Lung (tissue), 12 donors: Measurements from ENCODE around the gene IL5RA. TPM values are rescaled to one million over a fixed set of nuclear protein-coding genes. Genes with fewer than 3 reads are reported as not detected.

Experiments used
- ATAC-seq: fragments of 200-7000 bp; cut with Tn5 transposase; one replicate; pipeline ENCODE4 v1.9.1; 2020; ENCODE audit warnings: moderate number of reproducible peaks; ENCODE audit not compliant: insufficient read depth, low FRiP score
- DNase-seq, 3 donors: peaks; one replicate each; pipeline ENCODE4 v3.0.0-alpha.2; 2013 to 2017
- H3K27ac ChIP-seq, 2 donors: one replicate each; pipeline ENCODE4 v1.5.1; 2013; ENCODE audit warnings: mild to moderate bottlenecking in 2 of 2, moderate library complexity in 2 of 2, control low read depth in 1 of 2, inconsistent platforms in 1 of 2, low read depth in 1 of 2, low read length in 1 of 2
- H3K27me3 ChIP-seq, 3 donors: one replicate each; pipeline ENCODE4 v1.5.1; 2013; ENCODE audit warnings: low read length in 2 of 3; ENCODE audit not compliant: control insufficient read depth in 3 of 3, insufficient read depth in 3 of 3
- H3K36me3 ChIP-seq, 4 donors: one replicate each; pipeline ENCODE4 v1.5.1; 2013; ENCODE audit warnings: low read length in 4 of 4, mild to moderate bottlenecking in 1 of 4, moderate library complexity in 1 of 4; ENCODE audit not compliant: control insufficient read depth in 4 of 4, insufficient read depth in 4 of 4
- H3K4me1 ChIP-seq, 5 donors: one replicate each; pipeline ENCODE4 v1.5.1; 2013; ENCODE audit warnings: low read length in 5 of 5, mild to moderate bottlenecking in 2 of 5, moderate library complexity in 1 of 5; ENCODE audit not compliant: control insufficient read depth in 5 of 5, insufficient read depth in 5 of 5
- H3K4me3 ChIP-seq: one replicate; pipeline ENCODE4 v1.5.1; 2013; ENCODE audit warnings: mild to moderate bottlenecking, control low read depth, moderate library complexity
- H3K9ac ChIP-seq, 2 donors: one replicate each; pipeline ENCODE4 v1.5.1; 2013; ENCODE audit warnings: low read length in 2 of 2, control low read depth in 1 of 2; ENCODE audit not compliant: insufficient read depth in 1 of 2
- H3K9me3 ChIP-seq, 4 donors: one replicate each; pipeline ENCODE4 v1.5.1; 2013; ENCODE audit warnings: low read length in 3 of 4, mild to moderate bottlenecking in 1 of 4, moderate library complexity in 1 of 4; ENCODE audit not compliant: control insufficient read depth in 4 of 4, insufficient read depth in 3 of 4
- CTCF ChIP-seq: IDR thresholded peaks from 2 replicates; pipeline ENCODE4 v1.5.1; 2012; ENCODE audit warnings: mild to moderate bottlenecking; ENCODE audit errors: control extremely low read depth, extremely low read depth
- WGBS, 2 donors: extraction: QIAGEN DNeasy Blood & Tissue Kit; methylation state at CpG; one replicate each; pipeline ENCODE4 v1.1.7; 2013; 5-methylcytosine and 5-hydroxymethylcytosine counted together
- polyA plus RNA-seq, 2 donors: library from polyadenylated mRNA; stranded (reverse); fragments of 200-250 nt; gene quantifications; one replicate each; pipeline ENCODE4 v1.2.1, GENCODE V29; 2013
- total RNA-seq, 2 donors: library from RNA; depleted of rRNA in 1 of 2; stranded (reverse); fragments of >200 nt in 1 of 2; gene quantifications; one replicate each; pipeline ENCODE4 v1.2.1, GENCODE V29; 2014 to 2021
- donor health status: control.
- donor health status: control.
- donor health status: Bipolar disorder and iron deficiency.
- donor health status: healthy.
- donor health status: DM: yes; HTN: yes; CAD: no.

Gene IL5RA
- total and polyA plus RNA-seq, 4 donors: 1.1 to 23.3 (median 7.7) TPM

- ATAC-seq (no peak), DNase-seq (no peak)
- Histone ChIP-seq H3K27me3 (no peaks in the 10 kb centered on the region), H3K4me1 (peaks cover 6 to 11% (median 8%) of the 10 kb centered on the region in 5 donors), H3K4me3 (no peak overlapping the region), H3K9ac (no peak overlapping the region), H3K27ac (no peak overlapping the region), H3K9me3 (no peaks in the 10 kb centered on the region), H3K36me3 (peaks cover 7 to 22% (median 11%) of the 10 kb centered on the region in 4 donors)
- TF ChIP-seq CTCF: no peak
- 61 to 72% methylated on average over 5 of the region's 5 CpGs for WGBS, 2 donors
Measured at GRCh38 chr3:3129579-3129978, 19.4 kb upstream of the IL5RA start.

GRCh38 chr3:3127432-3128010 is 17.3 kb upstream of the IL5RA start:
- peak overlapping the region; percentile 94 to 98 for H3K27ac ChIP-seq
- peak; percentile 2 for ATAC-seq
- DNase-seq: no peak
- H3K27me3 ChIP-seq: no peaks in the 10 kb centered on the region
- 36 to 42% methylated on average over 20 of the region's 20 CpGs for WGBS, 2 donors
- H3K9me3 ChIP-seq: no peaks in the 10 kb centered on the region
- H3K9ac ChIP-seq: peak overlapping the region; percentile 75 to 79
- TF ChIP-seq CTCF: no peak
- H3K36me3 ChIP-seq: peaks cover 6 to 22% (median 11%) of the 10 kb centered on the region in 4 donors
- peak overlapping the region; percentile 85 for H3K4me3 ChIP-seq
- peaks cover 3 to 11% (median 8%) of the 10 kb centered on the region in 5 donors for H3K4me1 ChIP-seq

- Histone ChIP-seq H3K27me3 (no peaks in the 10 kb centered on the region), H3K4me3 (peak within 1 kb of the TSS; percentile 85), H3K4me1 (peaks cover 3 to 11% (median 8%) of the 10 kb centered on the region in 5 donors), H3K9me3 (no peaks in the 10 kb centered on the region), H3K36me3 (peaks cover 6 to 22% (median 11%) of the 10 kb centered on the region in 4 donors), H3K27ac (peak within 1 kb of the TSS; percentile 94 to 98), H3K9ac (peak within 1 kb of the TSS; percentile 91 to 94)
- DNase-seq (peak; percentile 96 to 98 (median 96)), ATAC-seq (peak; percentile 99)
- 1% methylated on average over 88 to 100 of the region's 100 CpGs for WGBS, 2 donors
- TF ChIP-seq CTCF: no peak
Measured at GRCh38 chr3:3126477-3127431, 16.6 kb upstream of the IL5RA start, which contains the start of gene TRNT1. TSS of gene TRNT1 (plus strand) at chr3:3126940. CDS start at chr3:3129041, 2,101 bp downstream.
